ENCODE data around the gene TOX2. TPM values are rescaled to one million over a fixed set of nuclear protein-coding genes. Genes with fewer than 3 reads are reported as not detected.

Gene TOX2
- total RNA-seq, 1 experiment from 2014 or later: 117 TPM

DNA sequence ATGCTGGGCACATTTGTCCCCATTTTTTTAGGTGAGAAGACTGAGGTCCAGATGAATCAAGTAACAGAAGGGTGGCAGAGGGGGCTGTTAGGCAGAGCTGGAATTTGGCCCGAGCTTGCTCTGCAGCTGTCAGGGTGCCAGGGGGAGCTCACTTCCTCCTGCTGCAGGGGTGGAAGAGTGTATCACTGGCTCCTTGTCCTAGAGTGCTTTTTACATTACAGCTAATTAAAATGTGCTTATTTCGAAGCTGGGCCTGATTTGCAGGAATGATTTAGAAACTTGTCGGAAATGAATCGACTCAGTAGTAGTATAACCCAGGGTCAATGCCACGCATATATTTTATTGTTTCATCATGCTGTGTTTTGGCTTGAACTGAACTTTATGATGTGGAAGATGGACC is 11.1 kb downstream of the TOX2 start:
- BruUV-seq (replicated peaks): no TSS peak
- H3K36me3 ChIP-seq (ENCODE audit: insufficient read depth, low read length, poor library complexity, severe bottlenecking): peaks cover 4% of the 10 kb centered on the region
- no peak for TF ChIP-seq EZH2 (IDR thresholded peaks at IDR 0.05; ENCODE audit: borderline replicate concordance, low read depth, low read length, poor library complexity, severe bottlenecking)
- TF ChIP-seq, protein P1, sequence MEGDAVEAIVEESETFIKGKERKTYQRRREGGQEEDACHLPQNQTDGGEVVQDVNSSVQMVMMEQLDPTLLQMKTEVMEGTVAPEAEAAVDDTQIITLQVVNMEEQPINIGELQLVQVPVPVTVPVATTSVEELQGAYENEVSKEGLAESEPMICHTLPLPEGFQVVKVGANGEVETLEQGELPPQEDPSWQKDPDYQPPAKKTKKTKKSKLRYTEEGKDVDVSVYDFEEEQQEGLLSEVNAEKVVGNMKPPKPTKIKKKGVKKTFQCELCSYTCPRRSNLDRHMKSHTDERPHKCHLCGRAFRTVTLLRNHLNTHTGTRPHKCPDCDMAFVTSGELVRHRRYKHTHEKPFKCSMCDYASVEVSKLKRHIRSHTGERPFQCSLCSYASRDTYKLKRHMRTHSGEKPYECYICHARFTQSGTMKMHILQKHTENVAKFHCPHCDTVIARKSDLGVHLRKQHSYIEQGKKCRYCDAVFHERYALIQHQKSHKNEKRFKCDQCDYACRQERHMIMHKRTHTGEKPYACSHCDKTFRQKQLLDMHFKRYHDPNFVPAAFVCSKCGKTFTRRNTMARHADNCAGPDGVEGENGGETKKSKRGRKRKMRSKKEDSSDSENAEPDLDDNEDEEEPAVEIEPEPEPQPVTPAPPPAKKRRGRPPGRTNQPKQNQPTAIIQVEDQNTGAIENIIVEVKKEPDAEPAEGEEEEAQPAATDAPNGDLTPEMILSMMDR (conservative IDR thresholded peaks at IDR 0.05; ENCODE audit: low read depth, low read length): peak; percentile 30; the same call in 1 of the 2 replicates
- no peaks in the 10 kb centered on the region for H3K27me3 ChIP-seq (replicated peaks; ENCODE audit: insufficient read depth, low read depth, low read length, poor library complexity)
- peak; percentile 92 for DNase-seq (ENCODE audit: low spot score)
- intact Hi-C loops (cut with micrococcal nuclease; ENCODE audit: unreplicated experiment): loop anchor here (2.0 to 5.0 kb wide), 3 partner anchors 64 to 175 kb away; no protein-coding TSS in a partner anchor
- ChIA-PET POLR2A (ENCODE audit: low non-redundant PET) (no interaction called here), CTCF (interaction anchor here (0.6 to 0.9 kb wide), 3 partner anchors 25 to 176 kb away, joined by 3 to 10 read pairs (median 10); no protein-coding TSS in a partner anchor)
- peak overlapping the region; percentile 6 for H3K4me3 ChIP-seq (ENCODE audit: low read depth, low read length, poor library complexity, severe bottlenecking)
- peaks cover 96% of the 10 kb centered on the region for H3K4me1 ChIP-seq (ENCODE audit: insufficient read depth, low read length, poor library complexity, severe bottlenecking)
- H3K9me3 ChIP-seq (ENCODE audit: low read depth, low read length, poor library complexity, severe bottlenecking): no peaks in the 10 kb centered on the region
- H3K27ac ChIP-seq (ENCODE audit: low read depth, low read length, poor library complexity, severe bottlenecking): peak overlapping the region; percentile 90

DNA sequence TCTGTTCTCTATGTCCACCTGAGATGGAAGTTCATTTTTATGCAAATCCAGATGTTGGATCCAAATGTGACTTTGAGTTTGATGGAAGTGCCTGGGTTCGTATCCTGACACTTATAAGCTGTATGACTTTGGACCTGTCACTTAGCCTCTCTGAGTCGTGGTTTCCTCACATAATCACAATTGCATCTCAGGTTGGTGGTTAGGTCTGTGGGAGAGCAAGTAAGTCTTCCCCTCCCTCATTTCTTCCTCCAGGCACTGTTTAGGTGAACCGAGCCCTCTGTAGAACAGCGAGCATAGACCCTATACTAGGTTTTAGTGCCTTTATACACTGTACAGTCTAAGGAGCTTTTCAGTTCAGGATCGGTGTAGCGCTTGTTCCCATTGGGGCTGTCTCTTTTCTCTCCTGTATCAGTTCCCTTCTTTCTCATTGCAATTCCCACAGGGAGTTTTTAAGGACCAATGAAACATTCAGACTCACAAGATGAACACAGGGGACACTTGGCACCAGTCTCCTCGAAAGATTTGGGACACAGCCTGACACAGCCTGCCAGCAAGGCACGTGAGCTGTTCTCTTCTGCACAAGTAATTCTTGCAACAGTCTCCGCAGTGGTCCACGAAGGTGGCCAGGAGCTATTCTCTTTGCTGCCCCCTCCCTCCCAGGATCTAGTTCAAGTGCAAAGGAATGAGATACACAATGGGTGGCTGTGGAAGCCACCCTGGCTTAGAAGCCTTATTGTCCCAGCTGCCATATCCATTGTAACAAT is 11.8 kb downstream of the TOX2 start:
- Histone ChIP-seq H3K36me3 (ENCODE audit: insufficient read depth, low read length, poor library complexity, severe bottlenecking) (peaks cover 4% of the 10 kb centered on the region), H3K4me3 (ENCODE audit: low read depth, low read length, poor library complexity, severe bottlenecking) (peak overlapping the region; percentile 6), H3K27me3 (replicated peaks; ENCODE audit: insufficient read depth, low read depth, low read length, poor library complexity) (no peaks in the 10 kb centered on the region), H3K27ac (ENCODE audit: low read depth, low read length, poor library complexity, severe bottlenecking) (peak overlapping the region; percentile 90), H3K9me3 (ENCODE audit: low read depth, low read length, poor library complexity, severe bottlenecking) (no peaks in the 10 kb centered on the region), H3K4me1 (ENCODE audit: insufficient read depth, low read length, poor library complexity, severe bottlenecking) (peaks cover 92% of the 10 kb centered on the region)
- POLR2A ChIA-PET (ENCODE audit: low non-redundant PET): no interaction called here
- CTCF ChIA-PET: interaction anchor here (0.5 to 0.9 kb wide), 2 partner anchors 15 to 177 kb away, joined by 3 to 7 read pairs; no protein-coding TSS in a partner anchor
- TF ChIP-seq, protein P1 (conservative IDR thresholded peaks at IDR 0.05; ENCODE audit: low read depth, low read length): no peak
- no peak for TF ChIP-seq EZH2 (IDR thresholded peaks at IDR 0.05; ENCODE audit: borderline replicate concordance, low read depth, low read length, poor library complexity, severe bottlenecking)
- TSS peak; percentile 24 for BruUV-seq (replicated peaks)
- intact Hi-C loops (cut with micrococcal nuclease; ENCODE audit: unreplicated experiment): loop anchor here (2.0 to 5.0 kb wide), 3 partner anchors 64 to 176 kb away; no protein-coding TSS in a partner anchor
- peak; percentile 71 for DNase-seq (ENCODE audit: low spot score)

DNA sequence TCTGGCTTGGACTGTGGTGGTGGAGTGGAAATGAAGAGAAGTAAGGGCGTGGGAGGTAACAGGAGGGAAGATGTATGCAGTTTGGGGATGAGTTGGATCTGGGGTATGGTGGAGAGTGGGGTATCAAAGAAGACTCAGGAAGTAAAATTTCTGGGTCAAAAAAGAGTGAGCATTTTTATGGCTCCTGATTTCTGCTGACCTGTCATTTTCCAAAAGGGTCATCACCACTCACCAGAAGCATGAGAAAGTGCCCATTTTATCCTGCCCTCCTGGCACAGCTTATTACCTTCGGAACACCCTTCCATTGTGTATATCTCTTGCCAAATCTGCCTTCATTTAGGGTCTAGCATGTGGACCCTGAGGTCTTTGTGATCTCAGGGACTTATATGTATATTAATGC is 17.3 kb downstream of the TOX2 start:
- Histone ChIP-seq H3K36me3 (ENCODE audit: insufficient read depth, low read length, poor library complexity, severe bottlenecking) (peaks cover 4% of the 10 kb centered on the region), H3K27me3 (replicated peaks; ENCODE audit: insufficient read depth, low read depth, low read length, poor library complexity) (no peaks in the 10 kb centered on the region), H3K9me3 (ENCODE audit: low read depth, low read length, poor library complexity, severe bottlenecking) (no peaks in the 10 kb centered on the region), H3K27ac (ENCODE audit: low read depth, low read length, poor library complexity, severe bottlenecking) (peak overlapping the region; percentile 53), H3K4me3 (ENCODE audit: low read depth, low read length, poor library complexity, severe bottlenecking) (no peak overlapping the region), H3K4me1 (ENCODE audit: insufficient read depth, low read length, poor library complexity, severe bottlenecking) (peaks cover 49% of the 10 kb centered on the region)
- CTCF ChIA-PET: no interaction called here
- no TSS peak for BruUV-seq (replicated peaks)
- no peak for TF ChIP-seq EZH2 (IDR thresholded peaks at IDR 0.05; ENCODE audit: borderline replicate concordance, low read depth, low read length, poor library complexity, severe bottlenecking)
- TF ChIP-seq, protein P1 (conservative IDR thresholded peaks at IDR 0.05; ENCODE audit: low read depth, low read length): no peak
- POLR2A ChIA-PET (ENCODE audit: low non-redundant PET): no interaction called here
- intact Hi-C loops (cut with micrococcal nuclease; ENCODE audit: unreplicated experiment): no loop called here
- DNase-seq (ENCODE audit: low spot score): no peak

All from A673 (cell line).